Endothelial cell of umbilical vein (primary cell): ENCODE measurements around the gene SRPK2. TPM values are rescaled to one million over a fixed set of nuclear protein-coding genes. Genes with fewer than 3 reads are reported as not detected.

Experiments used
- BruUV-seq: library from RNA; stranded (reverse); fragments of 400-500 nt; replicated peaks from 2 replicates; lab custom pipeline; 2021; lab: Mats Ljungman, UMichigan
- CTCF ChIA-PET: fragments of 300-600, 350-600 bp; sonication (Branson Sonifier 250); formaldehyde crosslinking; loops from one replicate; lab custom pipeline; 2021; ENCODE audit warnings: antibody characterized with exemption, inconsistent platforms; lab: Charles Lee
- POLR2A ChIA-PET: fragments of 300-600, 350-600 bp; sonication (Branson Sonifier 250); formaldehyde crosslinking; loops from one replicate; lab custom pipeline; 2021; ENCODE audit warnings: antibody characterized with exemption, inconsistent platforms; lab: Charles Lee
- DNase-seq: peaks from one replicate; pipeline ENCODE4 v3.0.0-alpha.2; 2011; ENCODE audit warnings: low read depth, low spot score
- FAIRE-seq: peaks from 2 replicates; lab custom pipeline; 2011; peaks lifted over from hg19 to GRCh38; lab: Jason Lieb, UNC
- H2AFZ ChIP-seq: 2 replicates; pipeline ENCODE4 v1.6.0; 2012; ENCODE audit warnings: low read depth, low read length, control low read depth, inconsistent platforms
- H3K27ac ChIP-seq: 2 replicates; pipeline ENCODE4 v1.5.1; 2011; ENCODE audit warnings: low read depth, mild to moderate bottlenecking, control low read depth, low read length, moderate library complexity; ENCODE audit not compliant: insufficient read depth
- H3K27me3 ChIP-seq, 2 experiments: 2 replicates each; pipeline versions ENCODE4 v1.6.0 to v1.6.1; 2011; ENCODE audit warnings: low read length in 2 of 2, mixed read lengths in 1 of 2; ENCODE audit not compliant: control insufficient read depth in 2 of 2, insufficient read depth in 2 of 2
- H3K36me3 ChIP-seq, 2 experiments: 2 replicates in 1 of 2; 3 replicates in 1 of 2; pipeline ENCODE4 v1.5.1; 2011; ENCODE audit warnings: low read length in 2 of 2, mild to moderate bottlenecking in 1 of 2, moderate library complexity in 1 of 2; ENCODE audit not compliant: control insufficient read depth in 2 of 2, insufficient read depth in 2 of 2; ENCODE audit errors: extremely low read depth in 1 of 2
- H3K4me1 ChIP-seq: 3 replicates; pipeline ENCODE4 v1.5.1; 2011; ENCODE audit warnings: mild to moderate bottlenecking, low read length; ENCODE audit not compliant: control insufficient read depth, insufficient read depth; ENCODE audit errors: extremely low read depth
- H3K4me2 ChIP-seq: 2 replicates; pipeline ENCODE4 v1.6.1; 2011; ENCODE audit warnings: low read length, control low read depth, mixed read lengths; ENCODE audit not compliant: insufficient read depth
- H3K4me3 ChIP-seq, 3 experiments: fragments of 200-600 bp in 1 of 3; sonication (generic), shearing (Covaris generic) in 1 of 3; replicated peaks in 1 of 3; 2 replicates each; pipeline ENCODE4 v1.5.1; 2011 to 2016; ENCODE audit warnings: control low read depth in 3 of 3, low read length in 3 of 3, mild to moderate bottlenecking in 2 of 3, inconsistent platforms in 1 of 3, low read depth in 1 of 3, moderate library complexity in 1 of 3; ENCODE audit not compliant: insufficient read depth in 1 of 3
- H3K79me2 ChIP-seq: 2 replicates; pipeline ENCODE4 v1.6.0; 2012; ENCODE audit warnings: low read length, inconsistent platforms; ENCODE audit not compliant: control insufficient read depth, insufficient read depth
- H3K9ac ChIP-seq: replicated peaks from 2 replicates; pipeline ENCODE3; 2011; ENCODE audit warnings: low read length, control low read depth; ENCODE audit not compliant: insufficient read depth; ENCODE audit errors: extremely low read depth
- H3K9me1 ChIP-seq: replicated peaks from 3 replicates; pipeline ENCODE4 v1.6.0; 2011; ENCODE audit warnings: mild to moderate bottlenecking, low read length; ENCODE audit not compliant: control insufficient read depth, insufficient read depth; ENCODE audit errors: extremely low read depth
- H3K9me3 ChIP-seq: replicated peaks from 2 replicates; pipeline ENCODE4 v1.5.1; 2012; ENCODE audit warnings: low read length, inconsistent platforms; ENCODE audit not compliant: control insufficient read depth, insufficient read depth
- H4K20me1 ChIP-seq: replicated peaks from 2 replicates; pipeline ENCODE3; 2011; ENCODE audit warnings: mild to moderate bottlenecking, low read length; ENCODE audit not compliant: control insufficient read depth, insufficient read depth; ENCODE audit errors: extremely low read depth
- CTCF ChIP-seq, 2 donors: IDR thresholded peaks; 1 replicate in 1 of 2; 2 replicates in 1 of 2; pipeline ENCODE4 v1.5.1; 2011; ENCODE audit warnings: low read length in 2 of 2, mild to moderate bottlenecking in 2 of 2, moderate library complexity in 2 of 2, control low read depth in 1 of 2, inconsistent platforms in 1 of 2, low read depth in 1 of 2; ENCODE audit not compliant: insufficient read depth in 1 of 2; ENCODE audit errors: extremely low read depth in 1 of 2
- GATA2 ChIP-seq: IDR thresholded peaks from 2 replicates; pipeline ENCODE4 v1.7.0; 2011; ENCODE audit warnings: low read depth, mild to moderate bottlenecking, moderate library complexity, mixed read lengths, low read length; ENCODE audit not compliant: insufficient read length, insufficient read depth
- JUN ChIP-seq: IDR thresholded peaks from 2 replicates; pipeline ENCODE4 v1.6.1; 2011; ENCODE audit warnings: borderline replicate concordance, low read depth; ENCODE audit not compliant: insufficient read length, insufficient read depth
- MAX ChIP-seq: IDR thresholded peaks from 2 replicates; pipeline ENCODE4 v1.6.1; 2011; ENCODE audit not compliant: insufficient read depth, insufficient read length
- POLR2A ChIP-seq: IDR thresholded peaks from 2 replicates; pipeline ENCODE4 v1.6.1; 2012; ENCODE audit warnings: low read depth, mild to moderate bottlenecking, control low read depth, low read length
- POLR2AphosphoS5 ChIP-seq: IDR thresholded peaks from 2 replicates; pipeline ENCODE4 v1.6.1; 2012; ENCODE audit warnings: low read depth, mild to moderate bottlenecking, control low read depth, low read length, moderate library complexity; ENCODE audit not compliant: insufficient read depth
- dilution Hi-C: fragments of 300-500 bp; cut with MboI; formaldehyde crosslinking; loops from one replicate; pipeline ENCODE4 v1.15.0; 2019; ENCODE audit warnings: low sequenced_read_pairs; ENCODE audit not compliant: extremely low pct_ligation_motif_present
- intact Hi-C: fragments of 100-400 bp; cut with micrococcal nuclease; formaldehyde crosslinking; loops from one replicate; pipeline ENCODE4 v1.10.0; 2022
- polyA plus RNA-seq, 4 experiments: library from polyadenylated mRNA; depleted of rRNA in 3 of 4; stranded (reverse) in 3 of 4; unstranded in 1 of 4; fragments of >200 nt; gene quantifications; 2 replicates each; pipeline versions ENCODE4 v1.2.1 to v1.2.3, GENCODE V29; 2011 to 2012; ENCODE audit warnings: missing spikeins in 1 of 4
- total RNA-seq: library from RNA; stranded (reverse); gene quantifications from 2 replicates; pipeline ENCODE4 v1.2.3, GENCODE V29; 2021

SRPK2 gene
- total and polyA plus RNA-seq, 2 donors (not counting 3 experiments of a cell fraction or from before 2014, with no cell fraction given) = 13.4 to 55.2 TPM

GRCh38 chr7:105206985-105207384 lies 181.7 kb downstream of the SRPK2 start:
- Histone ChIP-seq H3K9me1 (no peaks in the 10 kb centered on the region), H3K9ac (no peak overlapping the region), H3K79me2 (peaks cover 47% of the 10 kb centered on the region), H3K36me3 (peaks cover 0 to 3% of the 10 kb centered on the region in 2 experiments), H3K27ac (no peak overlapping the region), H3K4me2 (no peak overlapping the region), H3K4me3 (no peak overlapping the region), H2AFZ (no peak overlapping the region), H3K4me1 (no peaks in the 10 kb centered on the region), H3K27me3 (no peaks in the 10 kb centered on the region), H3K9me3 (no peaks in the 10 kb centered on the region), H4K20me1 (peaks cover 3% of the 10 kb centered on the region)
- CTCF ChIA-PET = no interaction called here
- no TSS peak for BruUV-seq
- no peak for DNase-seq
- dilution Hi-C loops (no loop called here), intact Hi-C loops (no loop called here)
- TF ChIP-seq MAX = no peak
- TF ChIP-seq GATA2 = no peak
- no peak for TF ChIP-seq JUN
- TF ChIP-seq POLR2A = no peak
- TF ChIP-seq CTCF (IDR thresholded peaks at IDR 0.05; ENCODE audit: extremely low read depth in 1 of 2, insufficient read depth in 1 of 2, low read depth in 1 of 2, low read length in 2 of 2) = no peak
- no peak for TF ChIP-seq POLR2AphosphoS5
- FAIRE-seq = no peak
- POLR2A ChIA-PET = no interaction called here
